WTC11 (cell line): ENCODE results near the gene ITPKC. TPM values are rescaled to one million over a fixed set of nuclear protein-coding genes. Genes with fewer than 3 reads are reported as not detected.

Experiments
- ATAC-seq: fragments of 200-7000 bp; cut with Tn5 transposase; 2 replicates; pipeline ENCODE4 v1.10.0; 2021; ENCODE audit warnings: mild to moderate bottlenecking, moderate library complexity
- CTCF ChIA-PET: fragments of 300-600 bp; sonication (Branson Sonifier 250); formaldehyde crosslinking; loops from one replicate; lab custom pipeline; 2021; ENCODE audit warnings: antibody characterized with exemption; lab: Charles Lee
- POLR2A ChIA-PET: fragments of 350-600 bp; sonication (Branson Sonifier 250); formaldehyde crosslinking; loops from one replicate; lab custom pipeline; 2021; ENCODE audit warnings: antibody characterized with exemption; lab: Charles Lee
- DNase-seq: peaks from one replicate; pipeline ENCODE4 v3.0.0; 2021; ENCODE audit warnings: low spot score
- H3K27ac Mint-ChIP-seq: 2 replicates; pipeline ENCODE4 v1.8.0; 2021; ENCODE audit warnings: mixed read lengths
- H3K27me3 Mint-ChIP-seq: 2 replicates; pipeline ENCODE4 v1.8.0; 2021; ENCODE audit warnings: low read depth, mild to moderate bottlenecking, moderate library complexity, mixed read lengths
- H3K36me3 Mint-ChIP-seq: 2 replicates; pipeline ENCODE4 v1.8.0; 2021; ENCODE audit warnings: mixed read lengths
- H3K4me1 Mint-ChIP-seq: 2 replicates; pipeline ENCODE4 v1.8.0; 2022; ENCODE audit warnings: mixed read lengths
- H3K4me3 Mint-ChIP-seq: 2 replicates; pipeline ENCODE4 v1.8.0; 2021; ENCODE audit warnings: mild to moderate bottlenecking, moderate library complexity, mixed read lengths
- H3K9me3 Mint-ChIP-seq: 2 replicates; pipeline ENCODE4 v1.8.0; 2021; ENCODE audit warnings: mixed read lengths
- AFF4 ChIP-seq: sonication (generic); formaldehyde crosslinking; IDR thresholded peaks from 2 replicates; pipeline ENCODE4 v1.8.1; 2023; ENCODE audit warnings: mild to moderate bottlenecking, missing genetic modification reagents, borderline replicate concordance
- ATF3 ChIP-seq: sonication (generic); formaldehyde crosslinking; conservative IDR thresholded peaks from 2 replicates; pipeline ENCODE4 v1.8.1; 2022; ENCODE audit warnings: mild to moderate bottlenecking, missing genetic modification reagents
- CREM ChIP-seq: sonication (generic); formaldehyde crosslinking; IDR thresholded peaks from 2 replicates; pipeline ENCODE4 v1.8.1; 2022; ENCODE audit warnings: mild to moderate bottlenecking, missing genetic modification reagents, moderate library complexity
- E2F1 ChIP-seq: sonication (generic); formaldehyde crosslinking; IDR thresholded peaks from 2 replicates; pipeline ENCODE4 v1.8.0; 2022; ENCODE audit warnings: mild to moderate bottlenecking, missing genetic modification reagents
- E2F4 ChIP-seq: sonication (generic); formaldehyde crosslinking; IDR thresholded peaks from 2 replicates; pipeline ENCODE4 v1.8.1; 2022; ENCODE audit warnings: low read depth, mild to moderate bottlenecking, moderate library complexity, missing genetic modification reagents, borderline replicate concordance
- ELF4 ChIP-seq: sonication (generic); formaldehyde crosslinking; IDR thresholded peaks from 2 replicates; pipeline ENCODE4 v1.8.1; 2022; ENCODE audit warnings: low read depth, mild to moderate bottlenecking, moderate library complexity, missing genetic modification reagents
- ERG ChIP-seq: fragments of 250-450 bp; sonication (Bioruptor Pico); IDR thresholded peaks from 2 replicates; pipeline ENCODE4 v1.8.0; 2021; ENCODE audit warnings: mild to moderate bottlenecking
- FOXP1 ChIP-seq: sonication (generic); formaldehyde crosslinking; IDR thresholded peaks from 2 replicates; pipeline ENCODE4 v1.8.0; 2022; ENCODE audit warnings: missing genetic modification reagents, mild to moderate bottlenecking, moderate library complexity, borderline replicate concordance
- GRHL2 ChIP-seq: fragments of 250-450 bp; sonication (Bioruptor Pico); IDR thresholded peaks from 2 replicates; pipeline ENCODE4 v1.8.0; 2022; ENCODE audit warnings: mild to moderate bottlenecking, moderate library complexity; ENCODE audit not compliant: insufficient replicate concordance, severe bottlenecking
- GTF2I ChIP-seq: fragments of 250-450 bp; sonication (Bioruptor Pico); conservative IDR thresholded peaks from 2 replicates; pipeline ENCODE4 v1.4.0; 2021; ENCODE audit warnings: mild to moderate bottlenecking
- HMGA2 ChIP-seq: fragments of 250-450 bp; sonication (Bioruptor Pico); IDR thresholded peaks from 2 replicates; pipeline ENCODE4 v1.4.0; 2021; ENCODE audit warnings: mild to moderate bottlenecking, moderate library complexity
- IRF2 ChIP-seq: sonication (generic); formaldehyde crosslinking; IDR thresholded peaks from 2 replicates; pipeline ENCODE4 v1.8.0; 2022; ENCODE audit warnings: low read depth, missing genetic modification reagents, borderline replicate concordance
- KAT7 ChIP-seq: sonication (generic); formaldehyde crosslinking; IDR thresholded peaks from 2 replicates; pipeline ENCODE4 v1.8.1; 2023; ENCODE audit warnings: missing genetic modification reagents, mild to moderate bottlenecking, borderline replicate concordance
- MYBL2 ChIP-seq: sonication (generic); formaldehyde crosslinking; IDR thresholded peaks from 2 replicates; pipeline ENCODE4 v1.8.1; 2023; ENCODE audit warnings: mild to moderate bottlenecking, moderate library complexity, missing genetic modification reagents
- RORB ChIP-seq: fragments of 250-450 bp; sonication (Bioruptor Pico); IDR thresholded peaks from 2 replicates; pipeline ENCODE4 v1.9.0; 2021; ENCODE audit warnings: mild to moderate bottlenecking
- STAT6 ChIP-seq: sonication (generic); formaldehyde crosslinking; conservative IDR thresholded peaks from 2 replicates; pipeline ENCODE4 v1.8.1; 2023; ENCODE audit warnings: mild to moderate bottlenecking, low read depth, missing genetic modification reagents, moderate library complexity
- TCF7 ChIP-seq: sonication (generic); formaldehyde crosslinking; IDR thresholded peaks from 2 replicates; pipeline ENCODE4 v1.8.0; 2022; ENCODE audit warnings: mild to moderate bottlenecking, low read depth, missing genetic modification reagents, moderate library complexity
- TP53 ChIP-seq: sonication (generic); formaldehyde crosslinking; IDR thresholded peaks from 2 replicates; pipeline ENCODE4 v1.8.1; 2023; ENCODE audit warnings: mild to moderate bottlenecking, missing genetic modification reagents
- ZBTB43 ChIP-seq: sonication (generic); formaldehyde crosslinking; IDR thresholded peaks from 2 replicates; pipeline ENCODE4 v1.8.1; 2023; ENCODE audit warnings: mild to moderate bottlenecking, missing genetic modification reagents
- ZNF121 ChIP-seq: sonication (generic); formaldehyde crosslinking; IDR thresholded peaks from 2 replicates; pipeline ENCODE4 v1.8.0; 2023; ENCODE audit warnings: missing genetic modification reagents
- ZNF416 ChIP-seq: fragments of 250-450 bp; sonication (Bioruptor Pico); IDR thresholded peaks from 2 replicates; pipeline ENCODE4 v1.9.0; 2021; ENCODE audit warnings: mild to moderate bottlenecking, inconsistent platforms
- total RNA-seq: library from RNA; stranded (reverse); gene quantifications from 3 replicates; pipeline ENCODE4 v1.2.3, GENCODE V29; 2021

ITPKC gene
- total RNA-seq, 1 experiment from 2014 or later = 13.8 TPM

- Mint-ChIP-seq H3K4me3 (no peak overlapping the region), H3K27ac (no peak overlapping the region), H3K27me3 (no peaks in the 10 kb centered on the region), H3K9me3 (no peaks in the 10 kb centered on the region), H3K36me3 (peaks cover 71% of the 10 kb centered on the region), H3K4me1 (peaks cover 29% of the 10 kb centered on the region)
- DNase-seq (no peak), ATAC-seq (no peak)
- CTCF ChIA-PET = interaction anchor here (1.2 to 1.8 kb wide), 5 partner anchors 11 to 63 kb away, joined by 4 to 8 read pairs (median 6); partner anchors contain the start of gene EGLN2
- no peak for TF ChIP-seq GRHL2 (CRISPR knock-in tag)
- no peak for TF ChIP-seq ZBTB43 (CRISPR knock-in tag)
- TF ChIP-seq ZNF416 (CRISPR knock-in tag) = no peak
- no peak for TF ChIP-seq IRF2 (CRISPR knock-in tag)
- TF ChIP-seq ZNF121 (CRISPR knock-in tag) = no peak
- TF ChIP-seq ELF4 = no peak
- no peak for TF ChIP-seq AFF4 (CRISPR knock-in tag)
- no peak for TF ChIP-seq E2F1 (CRISPR knock-in tag)
- TF ChIP-seq E2F4 (CRISPR knock-in tag) = no peak
- TF ChIP-seq STAT6 = no peak
- TF ChIP-seq GTF2I (CRISPR knock-in tag) = no peak
- no peak for TF ChIP-seq TCF7 (CRISPR knock-in tag)
- no peak for TF ChIP-seq MYBL2 (CRISPR knock-in tag)
- no peak for TF ChIP-seq CREM (CRISPR knock-in tag)
- no peak for TF ChIP-seq RORB (CRISPR knock-in tag)
- POLR2A ChIA-PET = interaction anchor here (0.5 to 1.0 kb wide), 2 partner anchors 18 to 23 kb away, joined by 3 to 5 read pairs; partner anchors contain the start of gene RAB4B
Measured at GRCh38 chr19:40755248-40755624, 38.3 kb downstream of the ITPKC start.

GRCh38 chr19:40755791-40756190 is 38.9 kb downstream of the ITPKC start:
- H3K4me3 Mint-ChIP-seq = no peak overlapping the region
- peak overlapping the region; percentile 86 for H3K27ac Mint-ChIP-seq
- ATAC-seq (no peak), DNase-seq (no peak)
- no peaks in the 10 kb centered on the region for H3K9me3 Mint-ChIP-seq
- no peaks in the 10 kb centered on the region for H3K27me3 Mint-ChIP-seq
- peaks cover 29% of the 10 kb centered on the region for H3K4me1 Mint-ChIP-seq
- H3K36me3 Mint-ChIP-seq = peaks cover 77% of the 10 kb centered on the region
- ChIA-PET POLR2A (interaction anchor here (0.7 to 1.0 kb wide), 2 partner anchors 16 to 23 kb away, joined by 5 read pairs; partner anchors contain the start of gene RAB4B), CTCF (interaction anchor here (1.1 to 1.5 kb wide), 2 partner anchors 22 to 53 kb away, joined by 3 to 6 read pairs; partner anchors contain the start of gene RAB4B)
- TF ChIP-seq FOXP1 (CRISPR knock-in tag) = no peak
- no peak for TF ChIP-seq HMGA2 (CRISPR knock-in tag)
- TF ChIP-seq E2F4 (CRISPR knock-in tag) = no peak
- no peak for TF ChIP-seq TP53 (CRISPR knock-in tag)
- no peak for TF ChIP-seq ATF3
- TF ChIP-seq MYBL2 (CRISPR knock-in tag) = no peak
- no peak for TF ChIP-seq KAT7
- no peak for TF ChIP-seq ERG (CRISPR knock-in tag)
